T47D (cell line): ENCODE data around the gene GAL3ST2.
"Not testable (repeated sequence)": the region's sequence is repeated elsewhere in the genome, so short reads cannot be mapped to it uniquely, and the experiment has no call there.

ENCODE experiments used
- DNase-seq, 2 experiments: peaks; one replicate each; pipeline versions ENCODE4 v3.0.0 to v3.0.0-alpha.2; 2011 to 2012; ENCODE audit warnings: low read depth in 1 of 2, low spot score in 1 of 2
- JUND ChIP-seq: IDR thresholded peaks from 2 replicates; pipeline ENCODE4 v1.6.1; 2012; ENCODE audit warnings: low read depth
- in situ Hi-C: cut with HindIII; loops from 2 replicates; pipeline ENCODE4 v1.10.0; 2016; ENCODE audit warnings: low sequenced_read_pairs, low pct_unique_long_range_greater_than_20kb

Gene GAL3ST2

DNA sequence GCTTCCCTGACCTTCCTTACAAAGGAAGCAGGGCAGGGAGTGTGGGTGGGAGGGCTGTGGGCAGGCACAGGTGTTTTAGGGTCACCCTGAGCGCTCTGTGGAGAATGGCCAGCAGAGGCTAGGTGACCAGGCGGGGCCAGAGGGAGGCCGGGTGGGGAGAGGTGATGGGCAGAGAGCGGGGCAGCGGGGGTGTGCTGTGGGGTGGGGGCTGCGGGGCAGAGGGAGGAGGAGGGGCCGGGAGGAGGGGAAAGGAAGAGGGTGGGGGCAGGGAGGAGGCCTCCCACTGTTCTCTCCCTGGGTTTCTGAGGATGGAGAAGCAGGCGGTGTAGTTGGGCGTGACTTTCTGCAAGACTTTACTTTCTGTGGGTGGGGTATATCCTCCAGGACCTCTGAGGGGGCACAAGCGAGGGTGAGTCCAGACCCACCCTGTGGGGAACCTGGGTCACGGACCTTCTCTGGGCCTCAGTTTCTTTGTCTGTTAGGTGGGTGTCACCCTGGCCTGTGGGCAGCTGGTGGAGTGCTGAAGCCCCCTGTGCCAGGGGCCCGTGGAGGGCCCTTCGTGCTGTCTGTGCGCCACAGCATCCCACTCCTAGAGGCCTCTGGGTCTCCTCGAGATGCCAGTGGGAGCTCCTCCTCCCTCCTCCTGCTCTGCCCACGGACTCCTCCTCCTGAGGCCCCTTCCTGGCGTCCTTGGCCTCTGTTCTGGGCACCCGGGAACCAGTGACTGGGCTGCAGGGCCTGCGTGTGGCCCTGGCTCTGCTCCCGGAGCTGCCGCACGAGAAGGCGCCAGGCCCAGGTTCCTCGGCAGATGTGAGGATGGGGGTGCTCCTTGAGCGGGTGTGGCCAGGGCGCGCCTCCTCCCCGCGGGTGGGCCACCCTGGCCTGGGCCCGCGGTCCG, 26.0 kb downstream of the GAL3ST2 start:
- no peak for DNase-seq
- no peak for TF ChIP-seq JUND
- in situ Hi-C loops: no loop called here

DNA sequence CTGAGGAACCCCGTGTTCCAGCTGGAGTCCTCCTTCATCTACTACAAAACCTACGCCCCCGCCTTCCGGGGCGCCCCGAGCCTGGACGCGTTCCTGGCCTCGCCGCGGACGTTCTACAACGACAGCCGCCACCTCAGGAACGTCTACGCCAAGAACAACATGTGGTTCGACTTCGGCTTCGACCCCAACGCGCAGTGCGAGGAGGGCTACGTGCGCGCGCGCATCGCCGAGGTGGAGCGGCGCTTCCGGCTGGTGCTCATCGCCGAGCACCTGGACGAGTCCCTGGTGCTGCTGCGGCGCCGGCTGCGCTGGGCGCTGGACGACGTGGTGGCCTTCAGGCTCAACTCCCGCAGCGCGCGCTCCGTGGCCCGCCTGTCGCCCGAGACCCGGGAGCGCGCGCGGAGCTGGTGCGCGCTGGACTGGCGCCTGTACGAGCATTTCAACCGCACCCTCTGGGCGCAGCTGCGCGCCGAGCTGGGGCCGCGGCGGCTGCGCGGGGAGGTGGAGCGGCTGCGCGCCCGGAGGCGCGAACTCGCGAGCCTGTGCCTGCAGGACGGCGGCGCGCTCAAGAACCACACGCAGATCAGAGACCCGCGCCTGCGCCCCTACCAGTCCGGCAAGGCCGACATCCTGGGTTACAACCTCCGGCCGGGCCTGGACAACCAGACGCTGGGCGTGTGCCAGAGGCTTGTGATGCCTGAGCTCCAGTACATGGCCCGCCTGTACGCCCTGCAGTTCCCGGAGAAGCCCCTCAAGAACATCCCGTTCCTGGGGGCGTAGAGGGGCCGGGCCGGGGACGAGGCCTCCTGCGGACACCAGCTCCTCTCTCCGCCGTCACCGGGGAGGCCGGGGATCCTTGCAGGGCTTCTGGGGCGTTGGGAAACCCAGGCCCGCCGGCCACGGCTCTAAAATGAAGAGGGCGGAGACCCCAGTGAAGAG, 27.0 kb downstream of the GAL3ST2 start:
- TF ChIP-seq JUND: no peak
- DNase-seq: no peak
- in situ Hi-C loops: no loop called here

GRCh38 chr2:241804326-241805229, 28.0 kb downstream of the GAL3ST2 start:
- in situ Hi-C loops: no loop called here
- DNase-seq: no peak
- no peak for TF ChIP-seq JUND

GRCh38 chr2:241806217-241806616, 29.6 kb downstream of the GAL3ST2 start:
- DNase-seq, in situ Hi-C loops: not testable (repeated sequence)

DNA sequence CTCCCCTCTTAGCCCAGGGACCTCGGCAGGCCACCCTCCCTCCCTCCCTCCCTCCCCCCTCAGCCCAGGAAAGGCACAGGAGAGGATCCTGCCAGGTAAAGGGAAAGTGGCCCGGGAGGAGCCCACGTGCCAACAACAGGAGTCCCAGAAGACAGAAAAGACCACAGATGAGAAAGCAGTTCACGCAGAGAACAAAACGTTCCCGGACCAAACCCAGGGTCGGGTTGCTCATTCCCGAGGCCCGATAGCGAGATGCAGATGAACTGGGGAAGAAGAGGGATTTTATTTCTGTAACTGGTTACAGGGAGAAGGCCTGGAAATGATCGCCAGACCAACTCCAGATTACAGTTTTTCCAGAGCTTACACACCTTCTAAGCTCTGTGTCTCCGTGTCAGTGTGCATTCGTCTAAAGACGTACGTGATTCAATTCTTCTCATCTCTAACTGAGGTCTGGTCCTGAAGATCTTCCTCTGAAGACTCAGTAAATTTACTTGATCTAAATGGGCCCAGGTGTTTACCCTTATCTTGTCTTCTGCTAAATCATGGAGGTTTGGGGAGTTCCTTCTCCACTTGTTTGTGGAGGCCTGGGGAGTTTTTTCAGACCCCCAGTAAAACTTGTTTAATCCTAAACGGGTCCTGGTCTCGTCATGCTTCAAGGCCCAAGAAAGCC, 31.6 kb downstream of the GAL3ST2 start:
- in situ Hi-C loops: no loop called here
- TF ChIP-seq JUND: no peak
- DNase-seq: no peak

GRCh38 chr2:241808721-241809382, 32.2 kb downstream of the GAL3ST2 start, which contains the start of gene NEU4:
Gene NEU4, plus strand, starts transcription at chr2:241809193. Its CDS starts 5,292 bp downstream, at chr2:241814485.
- in situ Hi-C loops: no loop called here
- TF ChIP-seq JUND: no peak
- no peak for DNase-seq

- in situ Hi-C loops: no loop called here
- TF ChIP-seq JUND: no peak
- DNase-seq: no peak
Measured at GRCh38 chr2:241809383-241810306, 33.0 kb downstream of the GAL3ST2 start.

DNA sequence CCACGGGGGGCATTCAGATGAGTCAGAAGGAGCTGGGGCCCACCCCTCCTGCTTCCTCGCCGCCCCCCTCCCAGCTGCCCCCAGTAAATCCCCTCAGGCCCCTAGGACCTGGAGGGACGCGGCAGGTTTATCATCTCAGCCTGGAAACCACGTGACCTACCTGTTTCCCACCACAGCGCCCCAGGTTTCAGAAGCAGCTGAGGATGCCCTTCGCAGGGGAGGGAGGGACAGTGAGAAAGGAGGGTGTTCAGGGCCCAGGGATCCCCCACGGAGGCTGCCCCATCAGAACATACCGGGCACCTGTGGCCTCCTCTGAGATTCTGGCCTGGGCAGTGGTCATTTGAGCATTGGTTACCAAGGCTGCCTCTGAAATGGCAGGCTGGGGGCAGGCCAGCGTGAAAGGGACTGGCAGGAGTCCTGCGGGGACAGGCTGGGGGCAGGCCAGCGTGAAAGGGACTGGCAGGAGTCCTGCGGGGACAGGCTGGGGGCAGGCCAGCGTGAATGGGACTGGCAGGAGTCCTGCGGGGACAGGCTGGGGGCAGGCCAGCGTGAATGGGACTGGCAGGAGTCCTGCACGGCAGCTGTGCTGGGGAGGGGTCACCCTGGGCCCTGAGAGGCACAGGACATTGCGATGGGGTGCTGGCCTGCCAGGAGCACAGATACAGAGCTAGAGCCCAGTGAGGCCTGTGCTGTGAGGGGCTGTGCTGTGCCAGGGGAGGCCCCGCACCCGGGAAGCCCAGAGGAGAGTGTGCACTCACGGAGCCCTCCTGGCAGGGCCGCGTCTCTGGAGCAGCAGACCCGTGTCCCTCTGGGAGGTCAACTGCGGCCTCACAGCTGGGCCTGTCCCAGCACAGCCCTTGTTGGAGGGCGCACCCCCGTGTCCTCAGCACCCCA, 33.9 kb downstream of the GAL3ST2 start:
- in situ Hi-C loops: no loop called here
- TF ChIP-seq JUND: no peak
- DNase-seq: no peak

GRCh38 chr2:241811201-241811951, 34.8 kb downstream of the GAL3ST2 start:
- TF ChIP-seq JUND: no peak
- DNase-seq: no peak
- in situ Hi-C loops: no loop called here
